Progenitor cell of endocrine pancreas (in vitro differentiated cells): ENCODE data around the gene RAB7A. TPM values are rescaled to one million over a fixed set of nuclear protein-coding genes. Genes with fewer than 3 reads are reported as not detected.

ENCODE experiments used
- DNase-seq: peaks from one replicate; pipeline ENCODE4 v3.0.0; 2021; ENCODE audit warnings: low spot score; ENCODE audit not compliant: unreplicated experiment
- H3K27ac Mint-ChIP-seq: 2 replicates; pipeline ENCODE4 v1.8.0; 2021; ENCODE audit warnings: mild to moderate bottlenecking, moderate library complexity, mixed read lengths
- H3K27me3 Mint-ChIP-seq: 2 replicates; pipeline ENCODE4 v1.8.0; 2021; ENCODE audit warnings: mixed read lengths
- H3K36me3 Mint-ChIP-seq: 2 replicates; pipeline ENCODE4 v1.8.0; 2022; ENCODE audit warnings: mixed read lengths; ENCODE audit not compliant: insufficient read depth
- H3K4me1 Mint-ChIP-seq: 2 replicates; pipeline ENCODE4 v1.8.0; 2021; ENCODE audit warnings: low read depth, mixed read lengths
- H3K4me3 Mint-ChIP-seq: 2 replicates; pipeline ENCODE4 v1.8.0; 2021; ENCODE audit warnings: low read depth, mild to moderate bottlenecking, moderate library complexity, mixed read lengths
- H3K9me3 Mint-ChIP-seq: 2 replicates; pipeline ENCODE4 v1.8.0; 2021; ENCODE audit warnings: low read depth, mixed read lengths
- CTCF ChIP-seq: fragments of 200-600 bp; sonication (generic); IDR thresholded peaks from one replicate; pipeline ENCODE4 v1.5.0; 2021; ENCODE audit warnings: antibody characterized with exemption, mild to moderate bottlenecking; ENCODE audit not compliant: unreplicated experiment
- total RNA-seq: library from RNA; stranded (reverse); gene quantifications from 2 replicates; pipeline ENCODE4 v1.2.1, GENCODE V29; 2021

Gene RAB7A
- total RNA-seq, 1 donor from 2014 or later: 130 TPM

DNA sequence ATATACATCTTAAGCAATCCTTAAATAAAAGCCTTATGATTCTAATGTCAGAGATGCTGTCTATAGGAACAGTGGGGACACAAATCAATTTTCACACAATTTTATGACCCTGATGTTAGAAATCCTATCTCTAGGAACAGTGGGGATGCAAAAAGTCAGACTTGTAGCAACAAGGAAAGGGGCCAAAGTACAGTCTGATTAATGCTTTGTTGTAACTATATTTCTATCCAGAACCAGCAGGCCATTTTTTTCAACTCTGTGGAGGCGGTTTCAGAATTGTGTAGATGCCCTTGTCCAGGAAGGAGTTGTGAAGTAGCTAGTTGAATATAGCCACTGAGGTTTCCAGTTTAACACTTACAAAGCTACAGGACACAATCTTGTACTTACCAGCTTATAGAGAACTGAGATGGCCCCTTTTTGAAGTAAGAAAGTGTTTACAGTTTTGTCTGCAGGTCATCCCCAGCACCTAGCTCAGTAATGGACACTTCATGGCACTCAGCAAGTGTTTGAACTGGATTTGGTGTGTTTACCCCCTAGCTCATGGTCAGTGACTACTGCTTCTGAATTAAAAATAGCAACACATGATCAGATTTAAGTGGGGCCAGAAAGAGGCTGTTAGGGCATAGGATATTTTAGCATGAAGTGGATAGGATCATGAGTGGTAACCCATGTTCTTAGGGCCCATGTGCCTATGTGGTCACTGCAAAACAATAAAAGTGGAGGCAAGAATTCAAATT, 54.3 kb downstream of the RAB7A start:
- no peak for TF ChIP-seq CTCF
- Mint-ChIP-seq H3K4me3 (no peak overlapping the region), H3K4me1 (peaks cover 33% of the 10 kb centered on the region), H3K36me3 (peaks cover 3% of the 10 kb centered on the region), H3K9me3 (no peaks in the 10 kb centered on the region), H3K27ac (no peak overlapping the region), H3K27me3 (no peaks in the 10 kb centered on the region)
- no peak for DNase-seq

DNA sequence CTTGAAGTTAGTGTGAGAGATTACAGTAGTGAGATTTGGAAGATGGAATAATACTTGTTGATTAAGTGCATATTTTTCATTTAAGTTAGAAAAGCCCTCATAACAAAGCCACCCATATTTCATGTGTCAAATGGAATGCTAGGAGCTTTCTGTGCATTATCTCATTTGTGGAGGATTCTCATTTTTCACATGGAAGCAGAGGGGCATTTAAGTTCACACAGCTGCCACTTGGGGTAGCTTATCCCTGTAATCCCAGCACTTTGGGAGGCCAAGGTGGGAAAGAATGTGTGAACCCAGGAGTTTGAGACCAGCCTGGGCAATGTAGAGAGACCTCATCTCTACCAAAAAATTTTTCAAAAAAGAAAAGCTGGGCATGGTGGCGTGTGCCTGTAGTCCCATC, 55.2 kb downstream of the RAB7A start:
- no peak for DNase-seq
- Mint-ChIP-seq H3K4me3 (no peak overlapping the region), H3K9me3 (no peaks in the 10 kb centered on the region), H3K4me1 (peaks cover 30% of the 10 kb centered on the region), H3K27me3 (no peaks in the 10 kb centered on the region), H3K27ac (no peak overlapping the region), H3K36me3 (no peaks in the 10 kb centered on the region)
- TF ChIP-seq CTCF: no peak

DNA sequence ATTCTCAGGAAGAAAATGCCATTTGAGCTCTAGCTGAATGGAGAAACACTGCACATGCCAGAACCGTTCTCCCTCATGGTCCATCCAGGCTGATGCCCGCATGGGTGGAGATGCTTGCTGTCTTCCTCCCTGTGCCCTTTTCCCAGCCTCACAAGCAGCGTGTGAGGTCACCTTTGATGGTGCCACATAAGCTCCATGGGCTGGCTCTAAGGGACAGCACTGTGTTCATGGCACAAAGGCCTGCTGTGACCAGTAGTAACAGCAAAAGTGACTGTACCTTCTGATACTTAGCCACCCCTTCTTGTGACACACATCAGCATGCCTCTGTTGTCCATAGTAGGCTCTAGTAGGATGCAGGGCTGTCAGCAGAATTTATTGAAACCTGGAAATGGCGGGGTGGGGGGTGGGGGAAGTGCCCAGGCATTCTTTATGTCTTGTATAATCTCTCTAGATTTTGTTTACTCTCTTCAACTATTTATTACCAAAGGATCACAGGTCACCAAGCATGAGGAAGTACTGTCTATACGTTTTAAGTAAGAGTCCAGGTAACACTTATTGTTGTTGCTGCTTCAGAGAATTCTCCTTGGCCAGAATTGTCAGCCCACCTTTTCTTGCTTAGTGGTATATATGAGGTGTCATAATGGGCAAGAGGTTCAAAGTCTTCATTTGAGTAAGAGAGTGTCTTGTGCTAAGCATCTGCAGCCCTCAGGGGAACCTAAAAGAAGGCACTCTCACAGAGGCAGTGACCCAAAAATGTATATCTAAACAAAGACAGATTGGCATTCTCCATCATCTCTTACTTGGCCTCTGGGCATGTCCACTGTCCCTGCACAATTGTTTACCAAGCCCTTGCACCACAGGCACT, 56.5 kb downstream of the RAB7A start:
- no peak overlapping the region for H3K4me3 Mint-ChIP-seq
- TF ChIP-seq CTCF: no peak
- H3K9me3 Mint-ChIP-seq: no peaks in the 10 kb centered on the region
- peak overlapping the region; percentile 15 for H3K27ac Mint-ChIP-seq
- peaks cover 30% of the 10 kb centered on the region for H3K4me1 Mint-ChIP-seq
- no peaks in the 10 kb centered on the region for H3K27me3 Mint-ChIP-seq
- no peaks in the 10 kb centered on the region for H3K36me3 Mint-ChIP-seq
- no peak for DNase-seq

GRCh38 chr3:128783774-128784173, 57.8 kb downstream of the RAB7A start:
- Mint-ChIP-seq H3K27me3 (no peaks in the 10 kb centered on the region), H3K36me3 (no peaks in the 10 kb centered on the region), H3K4me3 (no peak overlapping the region), H3K9me3 (no peaks in the 10 kb centered on the region), H3K4me1 (peaks cover 22% of the 10 kb centered on the region), H3K27ac (no peak overlapping the region)
- TF ChIP-seq CTCF: no peak
- DNase-seq: no peak

DNA sequence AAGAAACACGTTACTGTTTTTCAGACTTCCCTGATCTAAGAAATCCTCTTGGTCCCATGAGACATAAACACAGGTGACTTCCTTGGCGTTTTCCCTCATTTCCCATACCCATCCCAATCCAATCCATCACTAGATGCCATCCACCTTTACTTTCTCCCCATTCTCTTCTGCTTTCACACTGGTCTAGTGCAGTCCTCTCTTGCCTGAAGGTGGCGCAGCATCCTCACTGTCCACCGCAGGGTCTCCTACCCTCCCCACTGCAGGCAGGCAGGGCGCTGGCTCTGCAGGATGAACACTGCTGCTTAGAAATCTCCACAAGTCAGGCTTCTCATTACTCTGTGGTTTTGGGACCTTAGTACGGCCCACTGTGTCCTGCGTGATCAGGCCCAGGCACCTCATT, 58.2 kb downstream of the RAB7A start:
- Mint-ChIP-seq H3K4me3 (no peak overlapping the region), H3K9me3 (no peaks in the 10 kb centered on the region), H3K36me3 (no peaks in the 10 kb centered on the region), H3K27ac (no peak overlapping the region), H3K27me3 (no peaks in the 10 kb centered on the region), H3K4me1 (peaks cover 18% of the 10 kb centered on the region)
- TF ChIP-seq CTCF: peak; percentile 55
- peak; percentile 28 for DNase-seq
